T-helper 1 cell treated with Interleukin-12 subunit alpha and Interleukin-12 subunit beta and Interleukin-4 antibody, amounts not matched to agents 30 μg/mL and 1 μg/mL, for 36 hours (primary cell): ENCODE results near the gene DDX1.
"Not testable (repeated sequence)": the region's sequence is repeated elsewhere in the genome, so short reads cannot be mapped to it uniquely, and the experiment has no call there.

Source experiments
- H3K27ac Mint-ChIP-seq: one replicate; pipeline ENCODE4 v1.8.0; 2021; ENCODE audit warnings: mild to moderate bottlenecking, mixed read lengths
- H3K27me3 Mint-ChIP-seq: one replicate; pipeline ENCODE4 v1.8.0; 2021; ENCODE audit warnings: low read depth, mixed read lengths
- H3K36me3 Mint-ChIP-seq: one replicate; pipeline ENCODE4 v1.8.0; 2021; ENCODE audit warnings: low read depth, mixed read lengths
- H3K4me1 Mint-ChIP-seq: one replicate; pipeline ENCODE4 v1.8.0; 2021; ENCODE audit warnings: low read depth, mixed read lengths
- H3K4me3 Mint-ChIP-seq: one replicate; pipeline ENCODE4 v1.8.0; 2021; ENCODE audit warnings: mild to moderate bottlenecking, moderate library complexity, mixed read lengths
- H3K9me3 Mint-ChIP-seq: one replicate; pipeline ENCODE4 v1.8.0; 2021; ENCODE audit warnings: mixed read lengths

Gene DDX1

DNA sequence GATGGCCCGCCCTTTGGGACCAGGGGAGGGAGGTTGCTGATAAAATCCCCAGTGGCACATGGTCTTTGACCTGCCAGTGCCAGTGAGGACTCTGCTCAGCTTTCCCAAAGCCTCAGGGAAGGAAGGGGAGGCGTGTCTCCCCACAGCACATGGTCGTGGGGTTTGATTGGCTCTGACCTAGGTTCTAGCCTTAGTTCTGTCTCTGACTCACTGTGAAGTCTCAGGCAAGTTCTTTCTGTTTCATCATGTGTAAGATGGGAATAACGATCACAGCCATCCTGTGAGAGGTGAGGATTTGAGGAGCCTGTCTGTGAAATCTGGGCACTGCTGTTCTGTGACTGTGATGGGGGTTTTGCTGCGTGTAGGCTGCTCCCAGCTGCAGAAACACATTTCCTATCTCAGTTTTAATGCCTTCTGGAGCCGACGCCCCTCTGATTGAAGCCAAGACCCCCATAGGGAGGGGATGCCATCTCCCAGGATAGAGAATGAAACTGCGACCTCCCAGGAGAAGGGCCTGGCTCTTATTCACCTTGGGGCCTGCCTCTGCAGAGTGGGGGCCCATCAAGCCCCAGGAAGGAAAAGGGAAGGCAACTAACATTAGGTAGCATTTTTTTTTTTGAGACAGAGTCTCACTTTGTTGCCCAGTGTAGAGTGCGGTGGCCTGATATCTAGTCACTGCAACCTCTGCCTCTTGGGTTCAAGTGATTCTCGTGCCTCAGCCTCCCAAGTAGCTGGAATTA, 84.0 kb downstream of the DDX1 start:
- Mint-ChIP-seq H3K4me1 (no peaks in the 10 kb centered on the region), H3K36me3 (no peaks in the 10 kb centered on the region), H3K9me3 (peaks cover 8% of the 10 kb centered on the region), H3K4me3 (no peak overlapping the region), H3K27me3 (no peaks in the 10 kb centered on the region), H3K27ac (no peak overlapping the region)

GRCh38 chr2:15677141-15677843, 85.6 kb downstream of the DDX1 start:
- no peak overlapping the region for H3K27ac Mint-ChIP-seq
- peaks cover 8% of the 10 kb centered on the region for H3K9me3 Mint-ChIP-seq
- no peaks in the 10 kb centered on the region for H3K27me3 Mint-ChIP-seq

DNA sequence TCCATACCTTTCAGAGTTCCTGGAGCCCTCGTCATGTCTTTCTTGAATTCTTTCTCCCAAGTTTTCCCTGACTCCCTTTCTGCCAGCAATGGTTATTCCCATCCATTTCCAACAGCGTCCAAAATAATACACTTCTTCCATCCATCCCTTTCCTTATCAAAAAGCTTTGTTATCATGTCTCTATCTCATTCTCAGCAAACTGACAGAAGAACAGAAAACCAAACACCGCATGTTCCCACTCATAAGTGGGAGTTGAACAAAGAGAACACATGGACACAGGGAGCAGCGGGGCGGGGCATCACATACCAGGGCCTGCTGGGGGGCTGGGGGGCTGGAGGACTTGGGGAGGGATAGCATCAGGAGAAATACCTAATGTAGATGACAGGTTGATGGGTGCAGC, 86.7 kb downstream of the DDX1 start:
- Mint-ChIP-seq H3K27ac (no peak overlapping the region), H3K4me1 (no peaks in the 10 kb centered on the region), H3K36me3 (no peaks in the 10 kb centered on the region), H3K4me3 (no peak overlapping the region), H3K27me3 (no peaks in the 10 kb centered on the region), H3K9me3 (peaks cover 8% of the 10 kb centered on the region)

More at GRCh38 chr2:15677141-15677843, 85.6 kb downstream of the DDX1 start:
- no peak overlapping the region for H3K4me3 Mint-ChIP-seq
- no peaks in the 10 kb centered on the region for H3K36me3 Mint-ChIP-seq
- H3K4me1 Mint-ChIP-seq, result no peaks in the 10 kb centered on the region

- H3K27me3 Mint-ChIP-seq, result no peaks in the 10 kb centered on the region
- H3K27ac Mint-ChIP-seq, result no peak overlapping the region
- H3K4me1 Mint-ChIP-seq, result no peaks in the 10 kb centered on the region
- peaks cover 8% of the 10 kb centered on the region for H3K9me3 Mint-ChIP-seq
- H3K36me3 Mint-ChIP-seq, result no peaks in the 10 kb centered on the region
- no peak overlapping the region for H3K4me3 Mint-ChIP-seq
These were observed 87.2 kb downstream of the DDX1 start for GRCh38 chr2:15678909-15679308.

DNA sequence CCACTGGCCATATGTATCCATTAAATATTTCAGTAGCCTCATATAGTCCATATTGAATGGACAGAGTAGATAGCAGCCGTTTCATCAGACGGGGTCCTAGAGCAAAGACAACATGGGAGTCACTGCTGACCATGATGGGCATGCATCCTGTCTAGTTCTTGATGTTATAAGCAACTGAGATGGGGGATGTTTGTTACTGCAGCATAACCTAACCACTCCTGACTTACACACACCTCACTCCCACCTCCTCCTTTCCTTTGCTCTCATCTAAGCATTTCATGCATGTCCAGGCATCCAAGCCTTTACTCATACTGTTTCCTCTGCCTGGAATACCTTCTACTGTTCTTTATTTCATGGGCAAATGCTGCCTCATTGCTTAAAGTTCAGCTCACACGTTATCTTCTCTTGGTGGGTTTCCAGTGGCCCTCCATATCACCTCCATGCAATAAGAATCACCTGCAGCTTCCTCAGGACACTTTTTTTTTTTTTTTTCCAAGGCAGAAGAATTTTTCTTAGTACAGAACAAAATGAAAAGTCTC, 87.8 kb downstream of the DDX1 start:
- Mint-ChIP-seq H3K4me3 (no peak overlapping the region), H3K9me3 (peaks cover 8% of the 10 kb centered on the region), H3K36me3 (no peaks in the 10 kb centered on the region), H3K27ac (no peak overlapping the region), H3K4me1 (no peaks in the 10 kb centered on the region), H3K27me3 (no peaks in the 10 kb centered on the region)

DNA sequence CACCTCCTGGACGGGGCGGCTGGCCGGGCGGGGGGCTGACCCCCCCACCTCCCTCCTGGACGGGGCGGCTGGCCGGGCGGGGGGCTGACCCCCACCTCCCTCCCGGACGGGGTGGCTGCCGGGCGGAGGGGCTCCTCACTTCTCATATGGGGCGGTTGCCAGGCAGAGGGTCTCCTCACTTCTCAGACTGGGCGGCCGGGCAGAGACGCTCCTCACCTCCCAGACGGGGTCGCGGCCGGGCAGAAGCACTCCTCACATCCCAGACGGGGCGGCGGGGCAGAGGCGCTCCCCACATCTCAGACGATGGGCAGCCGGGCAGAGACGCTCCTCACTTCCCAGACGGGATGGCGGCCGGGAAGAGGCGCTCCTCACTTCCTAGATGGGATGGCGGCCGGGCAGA, 88.5 kb downstream of the DDX1 start:
- H3K36me3 Mint-ChIP-seq, H3K4me1 Mint-ChIP-seq, H3K27ac Mint-ChIP-seq, H3K9me3 Mint-ChIP-seq, H3K4me3 Mint-ChIP-seq, H3K27me3 Mint-ChIP-seq: not testable (repeated sequence)
